Fibroblast of skin of right quadriceps (primary cell): ENCODE measurements around the gene CNTNAP2.

ENCODE experiments used
- DNase-seq: peaks from one replicate; pipeline ENCODE4 v3.0.0-alpha.2; 2013

Gene CNTNAP2

DNA sequence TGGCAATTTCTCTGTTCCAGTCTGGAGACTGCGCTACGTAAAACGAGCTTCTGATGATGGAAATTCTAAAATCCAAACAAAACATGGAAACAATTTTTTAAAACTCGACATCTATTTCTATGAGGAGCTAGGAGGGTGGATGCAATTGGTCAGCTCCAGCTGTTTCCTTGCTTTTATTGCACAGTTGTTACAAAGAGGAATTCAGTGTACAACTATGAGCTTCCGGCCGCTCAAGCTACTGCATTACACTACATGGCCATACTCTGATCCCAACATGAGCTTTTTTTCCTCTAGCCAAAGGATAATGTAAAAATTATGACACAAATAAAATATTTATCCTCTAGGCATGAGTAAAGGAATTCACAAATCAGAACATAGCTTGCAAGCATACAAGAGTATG is 2070.9 kb downstream of the CNTNAP2 start:
- no peak for DNase-seq

DNA sequence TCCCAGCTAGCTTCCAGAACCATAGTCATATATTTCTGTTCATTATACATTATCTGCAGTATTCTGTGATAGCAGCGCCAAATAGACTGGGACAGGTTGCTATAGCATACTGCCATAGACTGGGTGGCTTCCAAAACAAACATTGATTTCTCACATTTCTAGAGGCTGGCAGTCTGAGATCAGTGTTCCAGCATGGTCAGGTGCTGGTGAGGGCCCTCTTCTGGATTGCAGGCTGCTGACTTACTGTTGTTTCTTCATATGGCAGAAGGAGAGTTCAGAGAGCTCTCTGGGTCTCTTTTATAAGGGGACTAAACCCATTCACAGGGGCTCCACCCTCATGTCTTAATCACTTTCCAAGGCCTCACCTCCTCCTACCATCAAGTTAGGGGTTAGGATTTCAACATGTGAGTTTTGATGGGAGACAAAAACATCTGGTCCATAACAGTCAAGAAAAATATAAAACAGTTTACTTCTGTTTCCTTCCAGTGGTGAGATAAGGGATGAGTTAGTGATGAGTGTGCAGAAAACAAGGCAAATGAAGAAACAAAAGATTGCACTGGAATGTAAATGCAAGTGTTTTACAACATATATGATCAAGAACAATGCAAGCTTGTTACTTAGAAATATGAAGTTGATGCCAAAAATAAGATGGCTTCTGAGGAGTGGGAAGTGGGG is 2074.9 kb downstream of the CNTNAP2 start:
- no peak for DNase-seq

DNA sequence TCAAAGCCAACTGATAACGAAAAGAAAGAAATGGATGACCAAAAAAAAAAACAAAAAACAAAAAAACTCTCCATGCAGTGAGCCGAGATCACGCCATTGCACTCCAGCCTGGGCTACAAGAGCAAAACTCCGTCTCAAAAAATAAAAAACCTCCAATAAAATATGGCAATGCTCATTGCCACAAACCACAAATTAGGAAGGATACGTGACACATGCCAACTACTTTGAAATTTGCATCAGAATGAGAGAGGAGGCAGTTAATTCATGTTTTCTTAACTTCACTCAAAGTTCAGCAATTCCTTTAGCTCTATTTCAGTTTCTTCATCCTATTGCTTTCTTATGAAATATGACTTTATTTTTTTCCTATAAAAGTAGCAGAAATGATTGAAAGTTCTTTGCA is 2075.9 kb downstream of the CNTNAP2 start:
- no peak for DNase-seq

DNA sequence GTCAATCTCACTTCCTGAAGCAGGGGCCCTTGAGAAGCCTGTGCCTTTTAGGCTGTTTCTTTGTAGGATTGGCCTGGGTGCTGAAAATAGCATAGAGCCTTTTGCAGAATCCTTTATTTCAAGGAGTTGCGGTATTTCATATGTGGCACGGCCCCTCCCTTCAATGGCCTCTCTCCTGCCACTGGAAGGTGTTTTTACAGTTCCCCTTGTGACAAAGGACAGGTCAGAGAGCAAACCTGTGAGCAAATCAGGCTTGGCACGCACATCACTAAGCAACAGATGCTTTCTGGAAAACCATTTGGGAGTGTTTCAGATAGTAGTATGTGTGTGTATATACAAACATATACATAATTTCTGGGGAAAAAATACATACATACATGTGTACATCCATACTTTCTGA is 2085.4 kb downstream of the CNTNAP2 start:
- DNase-seq = no peak

DNA sequence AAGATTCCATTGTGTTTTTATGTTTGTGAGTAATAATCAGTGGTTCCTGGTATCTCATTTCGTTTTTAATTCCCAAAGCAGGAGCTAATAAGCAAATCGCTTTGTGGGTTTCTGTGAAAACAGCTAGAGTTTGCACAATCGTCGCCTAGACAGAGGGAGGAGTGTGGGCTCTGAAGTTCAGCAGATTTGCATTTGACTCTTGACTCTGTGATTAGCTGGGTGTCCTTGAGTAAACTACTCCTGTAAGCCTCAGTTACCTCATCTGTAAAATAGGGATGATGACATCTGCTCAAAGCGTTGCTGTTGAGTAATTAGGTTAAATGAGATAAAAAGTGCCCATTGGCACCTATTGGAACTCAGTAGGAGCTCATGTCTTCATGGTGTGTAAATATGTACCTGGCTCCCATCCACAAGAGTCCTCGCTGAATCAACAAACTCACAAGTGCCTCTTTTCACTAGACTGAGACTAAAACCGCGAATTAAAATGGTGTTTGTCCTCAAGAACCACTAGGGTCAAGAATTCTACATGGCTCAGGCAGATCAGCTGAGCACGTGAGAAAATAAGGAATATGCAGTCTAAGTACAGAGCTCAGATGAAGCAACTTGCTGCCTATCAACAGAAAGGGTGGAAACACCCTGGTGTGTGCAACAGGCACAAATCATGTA is 2088.2 kb downstream of the CNTNAP2 start:
- no peak for DNase-seq

DNA sequence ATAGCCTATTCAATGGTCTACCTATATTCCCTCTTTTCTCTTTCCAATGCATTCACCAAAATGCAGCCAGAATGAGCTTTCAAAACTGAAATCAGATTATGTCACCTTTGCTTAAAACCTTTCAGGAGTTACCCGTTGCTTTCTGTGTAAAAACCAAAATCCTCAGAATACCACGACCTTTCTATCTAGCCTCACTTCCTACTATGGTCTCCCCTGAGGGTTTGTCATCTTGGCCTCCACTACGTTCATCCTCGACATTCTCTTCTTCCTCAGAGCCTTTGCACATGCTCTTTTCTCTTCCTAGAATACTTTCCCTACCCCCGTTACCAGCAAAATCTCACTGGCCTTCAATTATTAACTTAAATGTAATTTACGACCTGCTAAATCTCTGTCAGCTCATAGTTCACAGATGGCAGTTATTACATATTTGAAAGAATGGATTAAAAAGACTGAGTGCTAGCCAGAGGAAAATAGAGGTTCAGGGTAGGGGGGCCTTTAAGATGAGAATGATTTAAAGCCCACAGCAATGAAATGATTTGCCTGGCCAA is 2093.1 kb downstream of the CNTNAP2 start:
- DNase-seq = no peak

DNA sequence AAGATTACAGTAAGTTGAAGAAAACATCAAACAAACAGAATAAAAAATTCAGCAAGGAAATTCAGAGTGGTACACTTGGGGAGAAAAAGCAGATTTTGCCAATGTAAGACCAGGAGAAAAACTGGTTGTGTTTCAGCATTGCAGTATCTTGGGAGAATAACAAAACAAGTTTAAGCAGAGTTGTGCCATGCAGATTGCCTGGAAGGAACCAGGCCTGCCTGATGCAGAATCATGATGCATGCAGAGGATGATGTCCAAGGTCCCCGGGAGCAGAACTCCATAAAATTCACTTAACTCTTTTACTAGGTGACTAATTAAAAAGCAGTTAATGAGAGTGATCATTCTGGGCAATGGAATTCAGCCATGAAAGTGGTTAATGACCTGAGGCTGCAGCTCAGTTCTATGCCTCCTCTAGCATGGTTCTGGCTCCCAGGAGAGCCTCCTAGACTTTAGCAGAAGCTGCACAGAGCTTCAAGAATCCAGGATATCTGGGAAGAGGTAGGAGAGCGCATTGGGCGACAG is 2094.3 kb downstream of the CNTNAP2 start:
- no peak for DNase-seq

DNA sequence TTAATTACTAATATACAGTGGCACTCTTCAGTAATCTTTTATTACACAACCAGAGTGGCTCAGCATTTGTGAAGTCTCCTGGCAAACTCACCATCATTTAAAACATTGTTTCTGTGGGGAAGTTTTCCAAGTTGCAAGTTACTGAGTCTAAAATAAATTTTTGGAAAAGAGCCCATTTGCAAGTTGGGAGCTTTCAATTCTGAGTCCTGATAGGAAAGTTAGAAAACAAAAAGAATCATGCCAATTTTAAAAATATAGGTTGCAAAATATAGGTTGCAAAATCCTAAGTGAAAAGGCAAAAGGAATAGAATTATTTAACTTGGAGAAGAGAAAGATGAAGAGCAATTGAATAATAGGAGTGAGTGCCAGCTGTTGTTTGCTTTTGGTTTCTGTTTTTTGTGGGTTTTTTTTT is 2095.1 kb downstream of the CNTNAP2 start:
- no peak for DNase-seq

DNA sequence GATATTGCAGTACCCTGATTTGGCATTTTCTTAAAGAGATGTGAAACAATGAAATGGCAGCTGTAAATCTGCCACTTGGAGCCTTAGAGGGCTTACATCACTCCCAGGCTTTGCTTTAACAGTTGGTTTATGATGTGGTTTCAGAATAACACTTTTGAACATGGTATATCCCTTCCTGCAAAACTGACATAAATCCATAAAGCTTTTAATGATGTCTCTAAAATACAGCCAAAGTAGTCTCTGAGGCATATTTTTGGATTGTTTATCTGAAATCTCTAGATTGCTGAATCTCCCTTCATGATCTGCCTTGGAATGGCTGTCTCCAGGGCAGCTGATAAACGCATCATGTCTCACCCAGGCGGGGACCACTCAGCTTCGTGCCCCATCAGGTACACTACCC is 2096.1 kb downstream of the CNTNAP2 start:
- no peak for DNase-seq

DNA sequence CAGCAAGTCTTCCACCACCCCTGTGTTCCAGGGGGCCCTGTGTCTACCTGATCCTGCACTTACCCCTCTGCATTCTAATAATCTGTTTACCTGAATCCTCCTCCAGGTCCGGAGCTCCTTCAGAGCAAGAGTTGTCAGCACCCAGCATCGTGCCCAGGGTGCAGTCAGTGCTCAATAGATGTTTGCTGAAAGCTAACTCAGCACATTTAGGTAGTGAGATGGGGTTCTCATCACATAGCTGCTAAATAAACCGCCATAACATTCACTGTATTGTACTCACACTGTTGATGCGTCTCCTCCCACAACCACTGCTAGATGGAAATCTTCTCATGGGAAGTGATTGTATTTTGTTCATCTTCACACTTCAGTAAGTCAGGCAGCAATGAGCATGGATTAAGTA is 2097.5 kb downstream of the CNTNAP2 start:
- no peak for DNase-seq

DNA sequence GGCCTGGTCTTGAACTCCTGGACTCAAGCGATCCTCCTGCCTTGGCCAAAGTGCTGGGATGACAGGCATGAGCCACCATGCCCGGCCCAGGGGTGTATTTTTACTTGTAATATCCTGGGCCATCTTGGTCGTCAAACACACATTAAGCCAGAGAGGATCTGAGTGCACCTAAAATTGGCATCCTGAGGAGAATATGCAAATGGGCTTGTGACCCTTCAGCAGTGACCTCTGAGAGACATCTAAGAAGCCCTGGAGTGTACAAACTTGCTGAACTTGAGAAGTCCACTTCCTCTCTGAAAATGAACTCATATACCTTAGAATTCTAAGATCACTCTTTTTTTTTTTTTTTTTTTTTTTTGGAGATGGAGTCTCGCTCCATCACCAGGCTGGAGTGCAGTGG is 2102.0 kb downstream of the CNTNAP2 start:
- no peak for DNase-seq

DNA sequence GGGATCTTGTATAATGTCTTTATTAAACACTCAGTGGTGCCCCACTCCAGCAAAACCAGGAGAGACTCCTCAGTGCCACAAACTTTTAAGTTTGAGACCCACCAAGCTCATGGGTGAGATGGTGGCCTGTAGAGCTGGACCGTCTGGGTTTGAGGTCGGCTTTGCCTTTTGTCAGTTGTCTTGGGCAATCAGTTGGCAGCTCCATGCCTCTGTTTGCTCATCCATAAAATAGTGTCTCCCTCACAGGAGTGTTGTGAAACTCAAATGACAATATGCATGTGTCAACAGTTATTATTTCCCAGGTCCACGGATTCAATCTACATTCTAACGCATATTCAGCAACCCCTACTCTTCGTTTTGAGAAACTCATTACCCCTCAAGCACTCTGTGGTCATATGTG is 2106.1 kb downstream of the CNTNAP2 start:
- DNase-seq = no peak

DNA sequence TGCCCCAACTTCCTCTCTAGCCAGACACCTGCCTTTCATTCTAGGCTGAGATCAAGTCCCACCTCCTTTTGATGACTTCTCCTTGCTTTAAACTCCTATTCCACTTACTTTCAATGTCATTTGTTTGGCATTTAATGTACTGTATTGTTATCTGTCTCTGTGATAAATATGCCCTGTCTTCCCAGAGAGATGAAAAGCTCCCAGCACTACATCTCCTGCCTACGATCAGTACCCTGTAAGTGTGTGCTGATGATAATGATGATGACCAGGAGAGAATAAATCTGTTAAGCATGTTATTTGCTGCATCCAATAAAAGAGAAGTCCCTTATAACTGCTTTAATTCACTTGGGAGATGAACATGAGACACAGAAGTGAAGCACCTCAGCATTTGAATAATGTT is 2106.6 kb downstream of the CNTNAP2 start:
- DNase-seq = no peak

DNA sequence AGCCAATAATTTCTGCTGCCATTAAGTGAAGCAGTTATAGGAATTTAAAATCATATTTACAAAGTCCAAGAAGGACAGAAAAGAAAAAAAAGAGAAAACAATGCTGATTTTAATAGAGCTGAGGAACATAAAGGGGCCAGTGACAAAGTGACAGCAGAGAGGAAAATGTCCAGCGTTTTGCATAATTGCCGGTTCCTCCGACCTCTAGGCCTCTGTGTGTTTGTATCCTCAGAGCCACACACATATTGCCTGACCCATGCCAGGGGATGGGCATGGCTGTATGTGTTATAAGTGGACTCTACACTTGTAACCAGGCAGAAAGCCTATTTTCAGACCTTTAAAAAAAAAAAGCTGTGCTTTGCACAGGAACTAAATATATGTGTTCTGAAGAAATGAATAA is 2107.1 kb downstream of the CNTNAP2 start:
- DNase-seq = no peak

DNA sequence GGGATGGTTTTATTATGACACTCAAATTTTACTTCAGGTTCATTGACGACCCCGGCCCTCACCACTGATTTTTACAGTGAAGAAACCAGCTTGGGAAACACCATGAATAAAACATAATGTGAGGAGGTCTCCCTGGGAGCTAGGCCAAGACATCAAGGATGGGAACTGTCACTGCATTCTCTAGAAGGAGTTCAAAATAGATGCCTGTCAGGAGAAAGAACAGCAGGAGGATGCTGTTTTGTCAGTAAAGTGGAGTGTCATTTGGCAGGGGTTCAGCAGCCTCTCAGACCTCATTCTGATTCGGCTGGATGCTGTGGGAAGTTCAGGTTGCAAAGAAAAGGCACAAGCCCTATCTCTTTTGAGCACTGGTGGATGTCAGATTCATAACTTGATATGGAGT is 2113.7 kb downstream of the CNTNAP2 start:
- no peak for DNase-seq

DNA sequence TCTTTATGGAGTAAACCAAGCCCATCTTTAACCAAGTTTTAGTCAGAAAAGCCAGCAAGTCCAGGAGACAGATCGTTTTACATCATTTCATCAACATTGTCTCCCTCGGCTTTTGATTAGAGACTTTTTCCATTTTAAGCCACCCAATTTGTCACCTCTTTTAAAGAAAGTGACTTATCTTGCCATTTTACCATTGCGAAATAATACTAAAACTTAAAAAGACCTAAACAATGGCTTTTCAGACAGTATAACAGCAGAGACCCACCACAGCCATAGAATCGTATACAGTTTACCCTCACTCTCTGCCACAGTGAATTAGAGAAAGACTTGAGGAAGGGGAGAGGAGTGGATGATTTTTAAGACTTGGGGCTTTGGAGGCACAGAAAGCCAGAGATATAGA is 2114.3 kb downstream of the CNTNAP2 start:
- DNase-seq = no peak

DNA sequence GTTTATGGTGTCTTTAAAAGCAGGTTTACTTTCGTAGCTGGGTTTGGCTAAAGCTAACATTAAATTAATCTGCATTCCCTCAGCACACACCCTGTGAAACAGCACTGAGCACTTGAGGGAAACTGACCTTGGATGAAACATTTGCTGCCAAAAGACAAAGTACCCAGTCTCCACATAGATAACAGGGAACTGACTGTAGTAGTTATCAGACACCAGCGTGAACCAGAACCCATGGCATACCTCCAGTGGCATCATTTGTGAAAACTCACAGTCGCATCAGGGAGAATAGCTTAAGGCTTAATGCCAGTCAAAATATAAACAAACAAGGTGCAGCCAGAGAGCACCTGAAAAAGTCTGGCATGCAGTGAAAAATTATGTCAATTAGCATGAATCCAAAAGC is 2116.2 kb downstream of the CNTNAP2 start:
- no peak for DNase-seq

DNA sequence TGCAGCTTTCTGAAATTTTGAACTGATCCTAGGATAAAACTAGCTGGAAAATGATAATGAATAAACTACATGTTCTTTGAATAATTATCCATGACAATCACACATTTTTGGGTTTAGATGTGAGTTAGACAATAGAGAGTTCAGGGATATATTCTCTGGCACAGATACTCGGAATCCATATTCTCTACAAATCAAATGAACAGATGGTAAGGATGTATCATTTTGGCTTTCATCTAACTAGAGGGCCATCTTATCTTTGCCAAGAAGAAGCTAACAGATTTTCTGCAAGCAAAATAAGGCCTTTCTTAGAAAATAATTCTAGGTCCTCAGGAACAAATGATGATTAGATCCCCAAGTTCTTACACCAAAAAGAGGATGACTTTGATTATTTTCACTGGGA is 2118.1 kb downstream of the CNTNAP2 start:
- DNase-seq = no peak

DNA sequence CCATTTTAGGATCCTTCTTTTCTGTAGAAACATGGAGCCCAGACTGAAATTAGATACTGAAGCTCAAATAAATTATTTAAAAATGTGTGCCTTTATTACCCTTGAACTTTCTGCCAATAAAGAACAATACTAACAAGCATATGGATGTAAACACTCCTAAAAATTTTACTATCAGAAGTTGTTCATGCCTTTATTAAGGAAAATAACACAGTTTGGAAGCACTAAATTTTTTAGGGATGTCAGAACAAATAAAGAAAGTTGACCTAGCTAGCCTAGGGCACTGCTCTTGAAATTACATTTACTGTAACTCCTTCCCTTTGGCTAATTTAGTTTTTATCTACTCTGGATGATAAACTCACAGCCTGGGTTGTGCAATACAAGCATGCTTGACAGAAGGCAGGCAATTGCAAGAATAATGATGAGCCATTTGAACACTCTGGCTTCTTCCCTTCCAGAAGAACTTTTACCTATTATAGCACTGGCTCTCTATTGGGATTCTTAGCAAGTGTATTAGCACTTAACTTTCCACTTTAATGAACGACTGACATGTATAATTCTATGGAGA is 2122.2 kb downstream of the CNTNAP2 start:
- no peak for DNase-seq

DNA sequence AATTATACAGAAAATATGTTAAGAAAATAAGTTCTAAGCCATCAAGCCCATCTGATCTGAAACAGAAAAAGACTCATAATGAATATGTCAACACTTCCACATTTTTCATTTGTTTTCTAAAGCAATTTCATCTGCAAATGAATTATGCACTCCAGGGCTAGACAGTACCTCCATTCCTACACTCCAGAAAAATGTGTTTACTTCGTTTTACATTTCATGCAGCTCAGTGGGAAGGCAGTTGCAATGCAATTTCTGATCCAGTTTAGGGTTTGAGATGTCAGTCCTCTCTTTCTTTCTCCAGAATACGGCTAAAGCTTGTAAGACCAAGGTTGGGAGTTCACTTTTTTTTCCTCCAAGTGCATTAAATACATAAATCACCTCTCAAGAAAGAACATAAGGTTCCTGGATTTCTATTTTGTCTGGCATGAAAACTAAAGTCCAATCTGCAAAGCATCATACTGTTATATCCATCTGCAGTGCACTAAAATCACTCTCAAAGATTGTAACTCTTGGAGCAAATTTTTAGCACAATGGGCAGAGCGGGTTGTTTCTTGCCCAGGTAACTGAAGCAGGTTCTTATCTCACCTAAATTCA is 2125.2 kb downstream of the CNTNAP2 start:
- DNase-seq = no peak

DNA sequence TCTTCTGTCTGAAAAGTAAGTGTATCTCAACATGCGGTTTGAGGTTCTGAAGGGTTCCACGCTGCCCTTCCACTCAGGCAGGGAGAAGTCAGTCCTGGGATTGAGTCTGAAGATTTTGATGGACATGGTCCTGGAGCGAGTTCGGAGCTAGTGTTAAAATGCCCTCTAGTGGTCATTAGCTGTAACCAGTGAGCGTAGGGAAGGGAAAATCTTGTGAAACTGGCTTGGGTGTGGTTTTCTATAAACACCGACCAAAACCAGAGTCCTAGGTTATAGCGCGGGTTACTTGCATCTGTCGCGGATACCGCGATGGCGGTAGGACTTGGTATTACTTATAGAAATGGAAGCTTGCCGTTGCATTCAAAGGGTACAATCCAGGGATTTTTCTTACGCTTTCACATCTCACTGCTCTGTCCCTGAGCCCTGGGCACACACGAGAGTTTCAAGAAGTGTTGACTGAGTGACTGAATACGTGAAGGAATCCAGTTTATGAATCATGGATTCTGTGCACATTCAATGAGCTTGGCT is 2125.8 kb downstream of the CNTNAP2 start:
- peak; percentile 44 for DNase-seq

DNA sequence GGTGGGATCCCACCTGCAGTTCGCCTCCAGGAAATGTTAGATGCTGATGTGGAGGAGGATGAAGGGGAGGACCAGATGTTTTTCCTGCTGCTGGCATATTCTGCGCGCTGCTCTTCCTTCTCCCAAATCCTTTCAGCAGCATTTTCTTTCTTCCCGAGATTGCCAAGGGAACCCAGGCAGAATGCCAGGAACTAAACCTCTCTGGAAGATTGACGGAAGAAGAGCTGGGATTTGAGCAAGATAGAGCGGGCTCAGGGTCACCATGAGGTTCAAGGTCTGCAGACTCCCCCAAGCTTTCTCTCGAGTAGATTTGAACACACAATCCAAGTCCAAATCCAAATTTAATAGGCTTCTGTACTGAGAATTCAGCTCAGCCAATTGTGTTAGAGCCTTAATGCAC is 2128.8 kb downstream of the CNTNAP2 start:
- no peak for DNase-seq

DNA sequence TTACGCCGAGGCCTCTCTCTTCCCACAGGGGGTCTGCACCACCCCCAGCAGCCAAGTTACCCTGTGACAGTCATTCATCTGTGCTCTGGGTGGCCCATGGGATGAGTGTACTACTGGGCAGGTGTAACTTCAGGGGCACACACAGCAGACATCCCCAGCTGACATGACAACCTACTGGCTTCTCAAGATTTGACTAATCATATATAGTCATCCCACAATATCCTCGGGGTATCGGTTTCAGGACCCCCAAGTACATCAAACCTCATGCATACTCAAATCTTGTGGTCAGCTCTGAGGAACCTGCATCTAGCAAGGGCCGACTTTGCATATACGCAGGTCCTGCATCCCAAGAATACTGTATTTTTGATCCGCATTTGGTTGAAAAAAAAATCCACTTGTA is 2137.0 kb downstream of the CNTNAP2 start:
- no peak for DNase-seq

DNA sequence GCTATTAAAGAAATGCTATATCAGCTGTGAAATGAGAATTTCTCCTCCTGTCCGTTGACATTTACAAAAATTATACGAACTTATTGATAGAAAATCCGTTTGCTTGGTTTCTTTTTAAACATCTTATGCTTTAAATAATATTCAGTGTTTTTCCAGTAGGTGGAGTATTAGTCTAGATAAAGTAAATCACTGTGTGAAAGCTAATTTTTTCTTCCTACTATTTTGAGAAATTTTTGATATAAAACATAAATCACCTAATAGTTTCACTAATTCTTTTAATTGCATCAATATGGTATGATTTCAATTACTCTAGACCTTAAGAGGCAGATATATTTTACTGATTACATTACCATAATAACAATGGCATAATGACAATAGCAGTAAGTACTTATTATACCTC is 2138.7 kb downstream of the CNTNAP2 start:
- DNase-seq = no peak
